HUES64 (cell line): ENCODE measurements around the gene BTBD7.

ENCODE experiments used
- H3K27ac ChIP-seq: 2 replicates; pipeline ENCODE4 v1.7.0; 2013; ENCODE audit warnings: low read depth, low read length, inconsistent platforms
- H3K27me3 ChIP-seq: 2 replicates; pipeline ENCODE4 v1.6.1; 2013; ENCODE audit warnings: mild to moderate bottlenecking, low read length; ENCODE audit not compliant: insufficient read depth
- H3K36me3 ChIP-seq: 2 replicates; pipeline ENCODE4 v1.6.1; 2013; ENCODE audit warnings: mild to moderate bottlenecking, low read length; ENCODE audit not compliant: insufficient read depth
- H3K4me1 ChIP-seq: 2 replicates; pipeline ENCODE4 v1.6.1; 2013; ENCODE audit warnings: mild to moderate bottlenecking, low read length, moderate library complexity; ENCODE audit not compliant: insufficient read depth
- H3K4me3 ChIP-seq: 2 replicates; pipeline ENCODE4 v1.5.1; 2013; ENCODE audit warnings: mild to moderate bottlenecking, low read length, moderate library complexity
- H3K9ac ChIP-seq: 2 replicates; pipeline ENCODE4 v1.6.1; 2013; ENCODE audit warnings: mild to moderate bottlenecking, low read depth, low read length
- H3K9me3 ChIP-seq: 2 replicates; pipeline ENCODE4 v1.6.1; 2013; ENCODE audit warnings: low read depth, low read length; ENCODE audit not compliant: insufficient read depth
- WGBS: fragments of 150-250, 120-280 bp; methylation state at CpG from one replicate; pipeline ENCODE4 v1.1.7; 2013; ENCODE audit warnings: missing lambda C conversion rate; 5-methylcytosine and 5-hydroxymethylcytosine counted together

BTBD7 gene

GRCh38 chr14:93329965-93330608 is 2.7 kb downstream of the BTBD7 start:
- no peaks in the 10 kb centered on the region for H3K9me3 ChIP-seq
- no peak overlapping the region for H3K4me3 ChIP-seq
- no peak overlapping the region for H3K27ac ChIP-seq
- no peak overlapping the region for H3K9ac ChIP-seq
- peaks cover 34% of the 10 kb centered on the region for H3K4me1 ChIP-seq
- WGBS, result 81% methylated on average over 5 of the region's 5 CpGs
- no peaks in the 10 kb centered on the region for H3K36me3 ChIP-seq
- H3K27me3 ChIP-seq, result no peaks in the 10 kb centered on the region

GRCh38 chr14:93328546-93328945 is 4.3 kb downstream of the BTBD7 start:
- Histone ChIP-seq H3K27me3 (no peaks in the 10 kb centered on the region), H3K9ac (no peak overlapping the region), H3K27ac (no peak overlapping the region), H3K36me3 (peaks cover 10% of the 10 kb centered on the region), H3K4me3 (no peak overlapping the region), H3K4me1 (peaks cover 19% of the 10 kb centered on the region), H3K9me3 (no peaks in the 10 kb centered on the region)
- 99% methylated on average over 5 of the region's 6 CpGs for WGBS

- Histone ChIP-seq H3K4me1 (peaks cover 16% of the 10 kb centered on the region), H3K27me3 (no peaks in the 10 kb centered on the region), H3K9ac (no peak overlapping the region), H3K9me3 (no peaks in the 10 kb centered on the region), H3K27ac (no peak overlapping the region), H3K36me3 (peaks cover 10% of the 10 kb centered on the region), H3K4me3 (no peak overlapping the region)
- WGBS, result 94% methylated on average over 5 of the region's 5 CpGs
These were observed 6.6 kb downstream of the BTBD7 start for GRCh38 chr14:93326196-93326595.

- Histone ChIP-seq H3K9me3 (no peaks in the 10 kb centered on the region), H3K27me3 (no peaks in the 10 kb centered on the region), H3K4me1 (peaks cover 21% of the 10 kb centered on the region), H3K4me3 (no peak overlapping the region), H3K27ac (no peak overlapping the region), H3K9ac (no peak overlapping the region), H3K36me3 (peaks cover 10% of the 10 kb centered on the region)
- 95% methylated on average over 4 of the region's 4 CpGs for WGBS
These were observed 9.1 kb downstream of the BTBD7 start for GRCh38 chr14:93323600-93324174.

- H3K9me3 ChIP-seq, result no peaks in the 10 kb centered on the region
- peaks cover 27% of the 10 kb centered on the region for H3K4me1 ChIP-seq
- peaks cover 10% of the 10 kb centered on the region for H3K36me3 ChIP-seq
- H3K4me3 ChIP-seq, result no peak overlapping the region
- no peaks in the 10 kb centered on the region for H3K27me3 ChIP-seq
- WGBS, result 90% methylated on average over 3 of the region's 5 CpGs
- H3K27ac ChIP-seq, result no peak overlapping the region
- no peak overlapping the region for H3K9ac ChIP-seq
These were observed 9.8 kb downstream of the BTBD7 start for GRCh38 chr14:93322929-93323599.

GRCh38 chr14:93320489-93320888 is 12.3 kb downstream of the BTBD7 start:
- no peak overlapping the region for H3K9ac ChIP-seq
- no peaks in the 10 kb centered on the region for H3K27me3 ChIP-seq
- H3K27ac ChIP-seq, result no peak overlapping the region
- peaks cover 10% of the 10 kb centered on the region for H3K36me3 ChIP-seq
- no peaks in the 10 kb centered on the region for H3K9me3 ChIP-seq
- no peak overlapping the region for H3K4me3 ChIP-seq
- H3K4me1 ChIP-seq, result peaks cover 32% of the 10 kb centered on the region

- Histone ChIP-seq H3K9ac (no peak overlapping the region), H3K27ac (no peak overlapping the region)
These were observed 12.9 kb downstream of the BTBD7 start for GRCh38 chr14:93319958-93320357.

GRCh38 chr14:93319494-93319893 is 13.3 kb downstream of the BTBD7 start:
- no peaks in the 10 kb centered on the region for H3K27me3 ChIP-seq
- WGBS, result 100% methylated on average over 2 of the region's 2 CpGs
- H3K4me1 ChIP-seq, result peaks cover 32% of the 10 kb centered on the region
- peaks cover 8% of the 10 kb centered on the region for H3K36me3 ChIP-seq
- H3K9me3 ChIP-seq, result no peaks in the 10 kb centered on the region
- no peak overlapping the region for H3K9ac ChIP-seq
- H3K4me3 ChIP-seq, result no peak overlapping the region
- no peak overlapping the region for H3K27ac ChIP-seq

More at GRCh38 chr14:93319958-93320357, 12.9 kb downstream of the BTBD7 start:
- no peak overlapping the region for H3K4me3 ChIP-seq
- H3K4me1 ChIP-seq, result peaks cover 32% of the 10 kb centered on the region
- WGBS, result 90% methylated on average over 1 of the region's 1 CpG
- no peaks in the 10 kb centered on the region for H3K27me3 ChIP-seq
- no peaks in the 10 kb centered on the region for H3K9me3 ChIP-seq
- H3K36me3 ChIP-seq, result peaks cover 10% of the 10 kb centered on the region

GRCh38 chr14:93318927-93319326 is 13.9 kb downstream of the BTBD7 start:
- peaks cover 4% of the 10 kb centered on the region for H3K36me3 ChIP-seq
- peaks cover 32% of the 10 kb centered on the region for H3K4me1 ChIP-seq
- H3K27me3 ChIP-seq, result no peaks in the 10 kb centered on the region
- H3K9me3 ChIP-seq, result no peaks in the 10 kb centered on the region
- peak overlapping the region; percentile 37 for H3K27ac ChIP-seq
- no peak overlapping the region for H3K4me3 ChIP-seq
- H3K9ac ChIP-seq, result peak overlapping the region; percentile 40; the same call in 1 of the 2 replicates
- WGBS, result 65% methylated on average over 5 of the region's 5 CpGs

GRCh38 chr14:93317875-93318807 is 14.7 kb downstream of the BTBD7 start:
- Histone ChIP-seq H3K4me1 (peaks cover 32% of the 10 kb centered on the region), H3K9me3 (no peaks in the 10 kb centered on the region), H3K9ac (peak overlapping the region; percentile 40; the same call in 1 of the 2 replicates), H3K27ac (peak overlapping the region; percentile 37), H3K27me3 (no peaks in the 10 kb centered on the region), H3K4me3 (no peak overlapping the region), H3K36me3 (no peaks in the 10 kb centered on the region)
- WGBS, result 87% methylated on average over 4 of the region's 6 CpGs
